HG03066 (cell line): ENCODE measurements around the gene CRTC1.
"Not testable (repeated sequence)": the region's sequence is repeated elsewhere in the genome, so short reads cannot be mapped to it uniquely, and the experiment has no call there.

Experiments used
- ATAC-seq: cut with Tn5 transposase; IDR thresholded peaks from one replicate; pipeline ENCODE4 v1.9.1; 2021; ENCODE audit warnings: low read depth; ENCODE audit not compliant: unreplicated experiment

The CRTC1 gene

GRCh38 chr19:18667531-18668251 is 15.8 kb upstream of the CRTC1 start:
- no peak for ATAC-seq

DNA sequence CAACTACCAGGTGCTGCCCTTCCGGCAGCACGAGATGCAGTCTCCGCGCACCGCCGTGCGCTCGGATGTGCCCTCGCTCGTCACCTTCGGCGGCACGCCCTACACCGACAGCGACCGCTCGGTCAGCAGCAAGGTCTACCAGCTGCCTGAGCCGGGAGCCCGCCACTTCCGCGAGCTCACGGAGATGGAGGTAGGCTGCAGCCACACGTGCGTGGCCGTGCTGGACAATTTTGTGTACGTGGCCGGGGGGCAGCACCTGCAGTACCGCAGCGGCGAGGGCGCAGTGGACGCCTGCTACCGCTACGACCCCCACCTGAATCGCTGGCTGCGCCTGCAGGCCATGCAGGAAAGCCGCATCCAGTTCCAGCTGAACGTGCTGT is 15.2 kb upstream of the CRTC1 start:
- ATAC-seq, result no peak

GRCh38 chr19:18668744-18669523 is 14.5 kb upstream of the CRTC1 start:
- no peak for ATAC-seq

- ATAC-seq, result no peak
Measured at GRCh38 chr19:18669524-18669817, 14.0 kb upstream of the CRTC1 start.

DNA sequence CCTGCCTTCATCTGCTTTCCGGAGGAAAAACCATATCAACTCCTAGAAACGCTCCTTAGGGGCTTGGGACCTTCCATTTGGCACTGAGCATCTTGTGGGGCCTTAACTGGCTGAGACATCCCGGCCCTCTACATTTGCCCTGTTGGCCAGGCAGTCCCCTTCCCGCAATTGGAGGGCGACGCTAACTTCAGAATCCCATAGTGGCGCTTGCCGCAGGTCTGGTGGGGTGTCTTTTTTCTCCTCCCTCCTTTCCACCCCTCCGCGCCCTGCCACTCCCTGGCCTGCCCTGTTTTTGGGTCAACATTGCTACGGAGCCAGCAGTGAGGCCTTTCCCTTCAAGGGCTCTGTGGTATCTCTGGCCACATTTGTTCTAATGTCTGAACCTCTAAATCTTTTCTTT is 13.6 kb upstream of the CRTC1 start:
- no peak for ATAC-seq

- ATAC-seq, result no peak
Measured at GRCh38 chr19:18670312-18670711, 13.2 kb upstream of the CRTC1 start.

- ATAC-seq, result no peak
Measured at GRCh38 chr19:18671303-18672043, 12.0 kb upstream of the CRTC1 start.

DNA sequence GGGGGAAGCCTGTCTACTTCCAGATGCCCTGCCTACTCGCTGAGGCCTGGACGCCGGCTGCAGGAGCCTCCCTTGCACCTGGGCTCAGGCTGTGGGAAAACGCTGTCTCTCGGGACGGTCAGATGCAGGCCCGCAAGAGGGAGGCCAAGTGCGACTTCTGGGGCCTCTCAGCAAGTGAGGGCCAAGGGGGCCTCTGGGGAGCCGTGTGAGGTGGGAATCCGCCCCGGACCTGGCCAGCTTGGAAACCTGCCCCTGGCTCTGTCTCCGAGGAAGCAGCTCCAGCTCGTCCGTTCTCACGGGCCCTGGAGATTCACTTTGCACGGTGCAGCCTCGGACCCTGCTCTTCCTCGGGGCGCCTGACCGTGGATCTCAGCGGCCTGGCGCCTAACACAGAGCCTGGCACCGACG is 11.4 kb upstream of the CRTC1 start:
- ATAC-seq, result no peak

GRCh38 chr19:18672606-18673337 is 10.7 kb upstream of the CRTC1 start:
- ATAC-seq, result no peak

DNA sequence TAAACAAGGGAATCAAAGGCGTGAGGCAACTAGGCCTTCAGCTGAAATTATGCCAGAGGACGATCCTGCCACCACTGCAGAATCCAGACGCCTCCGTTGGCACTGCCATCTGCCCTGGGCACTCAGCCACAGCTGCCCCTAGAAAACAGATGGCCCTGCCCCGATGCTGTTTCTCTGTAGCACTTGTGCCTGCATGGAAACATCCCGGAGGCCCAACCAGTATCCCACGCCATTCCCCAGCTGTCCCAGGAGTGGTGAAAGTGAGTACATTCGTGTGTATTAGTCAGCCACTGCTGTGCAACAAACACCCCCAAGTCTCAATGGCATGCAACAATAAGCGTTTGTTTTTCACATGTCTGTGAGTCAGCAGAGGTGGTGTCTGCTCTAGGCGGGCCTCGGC is 8.9 kb upstream of the CRTC1 start:
- ATAC-seq, result no peak

DNA sequence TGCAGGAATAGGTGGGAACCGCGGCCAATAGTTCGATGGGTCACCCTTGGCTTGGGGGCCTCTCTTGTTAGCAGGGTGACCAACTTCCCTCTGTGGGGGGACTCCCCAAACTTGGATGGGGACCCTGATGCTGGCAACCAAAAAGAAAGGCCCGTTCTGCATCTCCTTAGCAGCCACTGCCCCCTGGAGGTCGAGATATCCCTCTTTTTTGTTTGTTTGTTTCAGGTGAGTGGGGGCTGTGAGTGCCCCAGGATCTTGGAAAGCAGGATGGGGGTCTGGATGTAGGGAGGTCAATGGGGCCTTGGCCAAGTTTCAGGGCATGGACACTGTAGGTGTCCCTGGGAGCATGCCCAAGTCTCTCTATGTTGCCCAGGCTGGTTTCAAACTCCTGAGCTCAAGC is 7.7 kb upstream of the CRTC1 start:
- ATAC-seq, result no peak

DNA sequence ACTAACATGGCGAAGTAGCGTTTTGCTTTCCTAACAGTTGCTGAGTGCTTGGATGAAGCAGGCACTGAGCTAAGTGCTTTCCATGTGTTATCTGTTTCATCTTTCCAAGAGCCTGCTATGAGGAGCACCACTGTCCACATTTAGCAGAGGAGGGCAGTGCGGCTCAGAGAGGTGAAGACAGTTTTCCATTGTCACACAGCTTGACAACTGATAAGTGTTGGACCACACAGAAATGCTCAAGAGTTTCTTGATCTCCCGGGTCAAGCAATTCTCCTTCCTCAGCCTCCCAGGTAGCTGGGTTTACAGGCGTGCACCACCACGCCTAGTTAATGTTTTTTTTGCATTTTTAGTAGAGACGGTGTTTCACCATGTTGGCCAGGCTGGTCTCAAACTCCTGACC is 6.8 kb upstream of the CRTC1 start:
- no peak for ATAC-seq

- no peak for ATAC-seq
Measured at GRCh38 chr19:18677156-18677555, 6.3 kb upstream of the CRTC1 start.

- ATAC-seq, result not testable (repeated sequence)
Measured at GRCh38 chr19:18680148-18680547, 3.3 kb upstream of the CRTC1 start.

GRCh38 chr19:18682807-18683108 is 722 bp upstream of the CRTC1 start:
- no peak for ATAC-seq

- ATAC-seq, result peak; percentile 21
Measured at GRCh38 chr19:18683958-18684641, 620 bp downstream of the CRTC1 start.

- no peak for ATAC-seq
Measured at GRCh38 chr19:18684642-18684993, 1.1 kb downstream of the CRTC1 start.

DNA sequence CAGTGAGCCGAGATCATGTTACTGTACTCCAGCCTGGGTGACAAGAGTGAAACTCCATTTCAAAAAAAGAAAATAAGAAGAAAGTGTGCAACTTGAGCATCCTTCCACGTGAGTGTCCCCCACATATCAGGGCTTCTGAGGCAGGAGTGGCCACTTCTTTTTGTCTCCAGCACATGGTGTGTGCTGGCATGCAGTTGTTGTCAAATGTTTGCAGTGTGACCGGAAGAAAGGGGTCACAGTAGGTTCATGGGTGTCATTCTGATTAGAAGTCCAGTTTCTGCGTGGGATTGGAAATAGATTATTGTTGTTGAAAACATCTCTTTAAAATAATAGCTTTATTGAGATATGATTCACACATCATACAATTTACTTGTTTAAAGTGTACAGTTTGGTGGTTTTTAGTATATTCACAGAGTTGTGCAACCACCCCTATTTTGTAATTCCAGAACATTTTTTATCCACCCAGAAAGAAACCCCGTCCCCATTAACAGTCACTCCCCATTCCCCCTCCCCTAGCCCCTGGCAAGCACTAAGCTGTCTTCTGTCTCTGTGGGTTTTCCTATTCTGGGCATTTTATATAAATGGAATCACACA is 2.2 kb downstream of the CRTC1 start:
- no peak for ATAC-seq

DNA sequence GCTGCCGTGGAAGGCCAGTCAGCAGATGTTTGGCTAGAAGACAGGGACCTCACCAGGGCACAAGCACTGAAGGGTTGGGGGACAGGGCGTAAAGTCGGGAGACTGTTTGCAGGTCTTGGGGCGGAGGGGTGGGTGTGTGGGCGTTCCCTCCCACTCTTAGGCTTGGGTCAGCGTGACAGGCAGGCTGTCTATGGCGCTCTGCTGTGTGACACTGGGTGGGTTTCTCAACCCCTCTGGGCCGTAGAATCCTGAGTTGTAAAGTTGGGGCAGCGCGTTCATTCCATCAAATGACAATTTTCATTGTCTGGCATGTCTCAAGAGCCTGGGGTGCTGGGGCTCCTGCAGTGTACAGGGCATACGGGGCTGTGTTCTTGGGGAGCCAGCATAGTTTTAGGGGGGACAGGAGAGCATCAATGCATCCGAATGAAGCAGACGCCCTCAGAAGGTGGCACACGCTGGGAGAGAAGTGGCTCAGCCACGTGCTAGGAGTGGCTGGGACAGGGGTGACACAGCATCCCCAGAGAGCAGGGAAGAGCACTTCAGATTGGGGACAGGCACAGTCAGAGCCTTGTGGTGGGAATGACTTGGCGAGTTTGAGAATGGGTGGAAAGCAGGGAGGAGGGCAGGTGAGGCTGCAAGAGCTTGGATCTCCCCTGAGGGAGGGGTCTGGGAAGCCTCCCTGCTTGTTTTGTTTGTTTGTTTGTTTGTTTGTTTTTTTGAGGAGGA is 4.4 kb downstream of the CRTC1 start:
- ATAC-seq, result no peak

DNA sequence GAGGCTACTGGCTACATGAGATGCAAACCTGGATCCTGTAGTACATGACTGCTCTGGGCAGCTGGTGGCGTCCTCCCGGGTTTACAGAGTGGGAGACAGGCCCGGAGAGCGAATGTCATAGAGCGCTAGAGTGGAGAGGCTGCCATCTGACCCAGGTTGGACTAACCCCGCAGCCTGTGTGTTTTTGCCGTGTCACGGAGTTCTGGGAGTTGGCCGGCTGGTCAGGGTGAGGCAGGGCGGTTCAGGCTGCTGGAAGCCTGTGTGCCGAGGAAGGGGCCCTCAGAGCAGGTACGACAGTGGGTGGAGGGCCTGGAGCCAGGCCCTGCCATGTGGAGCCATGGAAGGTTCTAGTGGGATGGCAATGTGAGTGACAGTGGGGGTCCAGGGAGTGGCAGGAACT is 12.5 kb downstream of the CRTC1 start:
- ATAC-seq, result no peak
